Fibroblast of skin of back (primary cell): ENCODE results near the gene SIGLEC11.
"Not testable (repeated sequence)": the region's sequence is repeated elsewhere in the genome, so short reads cannot be mapped to it uniquely, and the experiment has no call there.

Source experiments
- DNase-seq: peaks from one replicate; pipeline ENCODE4 v3.0.0-alpha.2; 2013

The SIGLEC11 gene

DNA sequence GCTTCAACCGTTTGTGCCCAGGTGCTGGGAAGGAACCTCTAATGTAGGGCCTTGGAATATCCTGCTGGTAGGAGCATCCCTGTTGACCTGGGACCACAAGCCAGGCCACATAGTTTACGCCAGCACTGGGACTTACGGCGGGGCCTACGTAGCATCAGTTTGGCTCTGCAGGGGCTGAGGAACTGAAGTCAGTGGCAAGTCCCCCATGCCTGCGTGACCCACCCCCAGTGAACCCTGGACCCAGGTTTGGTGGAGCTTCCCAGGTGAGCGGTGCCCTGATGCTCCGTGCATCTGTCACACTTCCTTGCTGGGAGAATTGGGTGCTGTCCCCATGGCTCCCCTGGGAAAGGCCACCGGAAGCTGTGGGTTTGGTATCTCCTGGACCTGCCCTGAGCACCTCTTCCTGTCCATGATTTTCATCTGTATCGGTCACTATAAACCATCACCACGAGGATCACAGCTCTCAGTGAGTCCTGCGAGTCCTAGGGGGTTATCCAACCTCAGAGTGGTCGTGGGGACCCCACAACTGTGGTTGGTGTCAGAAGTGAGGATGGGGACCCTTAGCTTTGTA, 9.9 kb downstream of the SIGLEC11 start:
- no peak for DNase-seq

DNA sequence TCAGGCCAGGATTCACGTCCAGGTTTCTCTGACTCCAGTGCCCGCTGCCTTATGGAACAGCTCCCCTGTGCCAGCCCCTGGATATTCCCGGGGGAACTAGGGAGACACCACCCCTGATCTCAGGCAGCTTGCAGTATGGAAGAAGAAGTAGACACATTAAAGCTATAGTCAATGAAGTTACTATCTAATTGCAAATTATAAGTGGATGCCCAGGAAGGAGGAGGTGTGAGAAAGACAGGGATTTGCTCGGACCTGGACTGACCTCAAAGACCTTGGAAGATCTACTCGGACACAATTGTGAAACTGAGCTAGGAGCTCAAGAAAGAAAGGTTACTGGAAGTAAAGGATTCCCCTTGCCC, 10.4 kb downstream of the SIGLEC11 start:
- DNase-seq, result no peak

- DNase-seq, result no peak
Measured at GRCh38 chr19:49949742-49950589, 11.0 kb downstream of the SIGLEC11 start.

- DNase-seq, result no peak
Measured at GRCh38 chr19:49946415-49946814, 14.6 kb downstream of the SIGLEC11 start.

DNA sequence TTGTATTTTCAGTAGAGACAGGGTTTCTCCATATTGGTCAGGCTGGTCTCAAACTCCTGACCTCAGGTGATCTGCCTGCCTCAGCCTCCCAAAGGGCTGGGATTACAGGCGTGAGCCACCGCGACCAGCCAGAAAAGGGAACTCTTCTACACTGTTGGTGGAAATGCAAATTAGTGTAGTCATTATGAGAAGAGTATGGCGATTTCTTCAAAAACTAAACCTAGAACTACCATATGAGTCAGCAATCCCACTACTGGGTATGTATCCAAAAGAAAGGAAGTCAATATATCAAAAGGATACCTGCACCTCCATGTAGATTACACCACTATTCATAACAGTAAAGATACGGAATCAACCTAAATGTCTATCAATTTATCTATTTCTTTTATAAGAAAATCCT, 16.4 kb downstream of the SIGLEC11 start:
- not testable (repeated sequence) for DNase-seq

GRCh38 chr19:49940482-49940791, 20.5 kb downstream of the SIGLEC11 start:
- DNase-seq, result no peak

DNA sequence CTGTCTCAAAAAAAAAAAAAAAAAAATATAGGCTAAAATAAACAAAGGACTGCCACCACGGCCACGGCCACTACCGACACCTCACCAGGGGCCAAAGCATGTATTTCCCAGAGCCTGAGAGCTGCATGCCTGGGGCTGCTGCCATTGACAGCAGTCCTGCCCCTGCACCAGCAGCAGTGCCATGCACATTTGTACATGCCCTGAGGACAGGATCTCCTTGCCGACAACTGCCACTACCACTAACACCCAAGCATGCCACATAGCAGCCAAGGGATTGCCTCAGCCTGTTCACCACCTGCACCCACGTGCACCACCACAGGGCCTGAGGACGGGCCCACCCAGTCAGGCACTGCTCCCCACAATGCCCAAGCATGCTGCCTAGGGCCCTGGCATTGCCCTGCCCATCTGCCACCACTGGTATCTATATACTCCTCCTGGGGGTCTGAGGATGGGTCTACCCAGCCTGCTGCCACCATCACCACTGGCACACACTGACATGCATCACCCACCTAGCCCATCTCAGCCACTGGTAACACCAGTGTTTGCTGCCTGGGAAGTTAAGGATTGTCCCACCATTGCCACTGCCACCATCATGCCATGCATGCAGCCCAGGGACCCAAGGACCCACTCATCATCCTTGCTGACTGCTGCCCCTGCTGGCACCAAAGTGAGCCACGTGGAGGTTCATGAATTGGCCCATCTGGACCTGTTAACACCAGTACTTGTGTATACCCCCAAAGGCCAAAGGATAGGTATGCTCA, 21.1 kb downstream of the SIGLEC11 start:
- no peak for DNase-seq

GRCh38 chr19:49938662-49939061, 22.3 kb downstream of the SIGLEC11 start:
- DNase-seq, result no peak

GRCh38 chr19:49937750-49938381, 23.1 kb downstream of the SIGLEC11 start:
- DNase-seq, result peak; percentile 63

DNA sequence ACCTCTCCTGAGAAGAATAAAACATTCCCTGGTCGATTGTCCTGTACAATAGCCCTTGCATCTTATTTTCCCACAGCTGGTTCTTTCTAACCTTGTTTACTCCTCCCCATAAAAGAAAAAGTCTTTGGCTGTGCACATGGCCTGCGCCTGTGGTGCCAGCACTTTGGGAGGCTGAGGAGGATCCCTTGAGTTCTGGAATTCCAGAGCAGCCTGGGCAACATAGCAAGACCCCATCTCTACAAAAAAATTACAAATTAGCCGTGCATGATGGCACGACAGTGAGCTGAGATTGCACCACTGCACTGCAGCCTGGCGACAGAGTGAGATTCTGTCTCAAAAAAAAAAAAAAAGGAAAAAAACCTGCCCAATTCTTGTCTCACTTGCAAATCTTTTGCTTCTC, 24.4 kb downstream of the SIGLEC11 start:
- no peak for DNase-seq

DNA sequence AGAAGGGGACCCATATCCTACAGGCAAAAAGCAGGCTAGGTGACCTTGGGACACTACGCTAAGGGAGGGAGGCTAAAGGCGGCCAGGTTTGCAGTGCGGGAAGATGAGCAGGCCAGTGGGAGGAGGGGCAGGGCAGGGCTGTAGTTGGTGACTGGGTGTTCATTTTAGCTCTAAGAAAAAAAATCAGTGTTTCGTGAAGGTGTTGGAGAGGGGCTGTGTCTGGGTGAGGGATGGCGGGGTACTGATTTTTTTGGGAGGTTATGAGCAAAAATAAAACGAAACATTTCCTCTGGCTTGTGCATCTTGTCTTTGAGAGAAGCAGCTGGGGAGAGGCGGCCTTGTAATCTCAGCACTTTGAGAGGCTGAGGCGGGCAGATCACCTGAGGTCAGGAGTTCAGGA, 27.3 kb downstream of the SIGLEC11 start:
- no peak for DNase-seq

DNA sequence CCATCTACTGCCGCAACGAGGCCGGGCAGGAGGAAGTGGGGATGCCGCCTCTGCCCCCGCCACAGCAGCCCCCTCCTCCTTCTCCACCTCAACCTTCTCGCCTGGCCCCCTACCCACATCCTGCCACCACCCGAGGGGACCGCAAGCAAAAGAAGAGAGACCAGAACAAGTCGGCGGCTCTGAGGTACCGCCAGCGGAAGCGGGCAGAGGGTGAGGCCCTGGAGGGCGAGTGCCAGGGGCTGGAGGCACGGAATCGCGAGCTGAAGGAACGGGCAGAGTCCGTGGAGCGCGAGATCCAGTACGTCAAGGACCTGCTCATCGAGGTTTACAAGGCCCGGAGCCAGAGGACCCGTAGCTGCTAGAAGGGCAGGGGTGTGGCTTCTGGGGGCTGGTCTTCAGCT, 28.2 kb downstream of the SIGLEC11 start:
- DNase-seq, result no peak

DNA sequence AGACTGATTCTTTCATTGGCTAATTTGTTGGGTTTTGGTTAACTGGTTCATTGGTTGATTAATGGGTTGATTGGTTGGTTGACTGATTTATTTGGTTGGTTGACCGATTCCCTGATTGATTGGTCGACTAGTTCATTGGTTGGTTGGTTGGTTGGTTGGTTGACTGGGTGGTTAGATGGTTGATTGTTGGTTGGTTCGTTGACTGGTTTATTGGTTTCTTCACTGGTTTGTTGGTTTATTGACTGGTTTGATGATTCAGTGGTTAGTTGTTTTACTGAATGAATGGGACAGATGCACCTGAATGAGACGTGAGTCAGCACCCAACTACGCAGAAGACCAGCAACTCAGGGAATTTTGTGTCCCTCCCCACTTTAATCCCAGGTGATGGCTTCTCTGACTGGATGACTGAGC, 28.9 kb downstream of the SIGLEC11 start:
- DNase-seq, result no peak

GRCh38 chr19:49931293-49932040, 29.5 kb downstream of the SIGLEC11 start:
- no peak for DNase-seq

DNA sequence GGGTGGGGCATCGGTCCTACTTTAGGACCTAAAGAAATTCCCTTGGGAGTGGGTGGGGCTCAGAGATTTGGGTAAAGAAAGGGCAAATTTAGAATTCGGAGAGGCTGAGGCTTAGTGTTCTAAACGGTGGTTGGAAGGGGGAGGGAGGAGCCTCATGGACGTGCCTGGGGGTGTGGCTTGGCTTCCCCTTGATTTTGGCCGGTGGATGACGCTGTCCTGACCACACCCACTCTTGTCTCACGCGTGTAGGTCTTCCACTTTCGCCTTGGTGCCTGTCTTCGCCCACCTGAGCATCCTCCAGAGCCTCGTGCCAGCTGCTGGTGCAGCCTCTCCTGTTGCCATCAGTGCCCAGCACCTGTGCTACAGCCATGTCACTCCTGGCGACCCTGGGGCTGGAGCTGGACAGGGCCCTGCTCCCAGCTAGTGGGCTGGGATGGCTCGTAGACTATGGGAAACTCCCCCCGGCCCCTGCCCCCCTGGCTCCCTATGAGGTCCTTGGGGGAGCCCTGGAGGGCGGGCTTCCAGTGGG, 30.4 kb downstream of the SIGLEC11 start:
- DNase-seq, result no peak

DNA sequence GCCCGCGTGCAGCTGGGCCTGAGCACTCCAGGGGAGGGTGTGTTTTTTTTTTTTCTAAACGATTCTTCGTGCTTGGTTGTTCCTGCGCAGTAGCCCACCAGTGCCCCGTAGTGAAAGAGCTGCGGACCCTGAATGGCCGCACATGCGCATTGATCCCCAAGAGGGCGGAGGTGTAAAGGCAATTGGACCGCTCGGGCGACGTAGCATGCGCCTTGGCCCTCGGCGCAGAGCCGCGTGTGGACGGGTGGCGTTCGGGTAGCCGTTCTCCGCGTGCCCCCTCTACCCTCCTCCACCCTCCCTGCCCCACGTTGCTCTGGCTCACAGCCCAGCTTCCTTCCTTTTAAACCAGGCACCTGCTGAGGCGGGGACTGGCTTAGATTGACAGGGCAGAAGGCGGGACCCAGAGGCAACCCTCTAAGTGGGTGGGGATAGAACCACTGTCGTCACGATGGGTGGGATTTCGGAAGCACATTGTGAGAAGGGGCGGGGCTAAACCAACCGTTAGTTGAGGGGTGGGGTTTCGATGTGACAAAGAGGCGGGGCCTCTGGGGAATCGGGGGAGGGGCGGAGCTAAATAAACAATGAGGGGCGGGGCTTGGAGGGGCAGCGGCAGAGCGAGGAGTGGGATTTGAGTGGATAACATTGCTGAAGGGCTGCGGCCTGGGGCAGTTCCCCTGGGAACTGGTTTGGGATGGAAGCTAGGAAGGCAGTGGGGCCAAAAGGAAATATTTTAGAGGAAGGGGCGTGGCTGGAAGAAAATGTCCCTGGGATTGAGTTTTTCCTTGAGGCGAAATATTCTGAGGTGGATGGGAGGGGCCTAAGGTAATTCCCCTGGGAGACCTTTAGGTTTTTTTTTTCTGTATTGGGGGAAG, 31.1 kb downstream of the SIGLEC11 start:
- DNase-seq, result peak; percentile 93

GRCh38 chr19:49929121-49929610, 31.8 kb downstream of the SIGLEC11 start, which contains the start of the genes ATF5 and NUP62:
Gene ATF5 (plus strand): TSS chr19:49929205. CDS start chr19:49930851, 1,646 bp downstream.
Gene NUP62 (minus strand): TSS chr19:49929504. CDS start chr19:49909807, 19,697 bp downstream.
- peak; percentile 85 for DNase-seq

DNA sequence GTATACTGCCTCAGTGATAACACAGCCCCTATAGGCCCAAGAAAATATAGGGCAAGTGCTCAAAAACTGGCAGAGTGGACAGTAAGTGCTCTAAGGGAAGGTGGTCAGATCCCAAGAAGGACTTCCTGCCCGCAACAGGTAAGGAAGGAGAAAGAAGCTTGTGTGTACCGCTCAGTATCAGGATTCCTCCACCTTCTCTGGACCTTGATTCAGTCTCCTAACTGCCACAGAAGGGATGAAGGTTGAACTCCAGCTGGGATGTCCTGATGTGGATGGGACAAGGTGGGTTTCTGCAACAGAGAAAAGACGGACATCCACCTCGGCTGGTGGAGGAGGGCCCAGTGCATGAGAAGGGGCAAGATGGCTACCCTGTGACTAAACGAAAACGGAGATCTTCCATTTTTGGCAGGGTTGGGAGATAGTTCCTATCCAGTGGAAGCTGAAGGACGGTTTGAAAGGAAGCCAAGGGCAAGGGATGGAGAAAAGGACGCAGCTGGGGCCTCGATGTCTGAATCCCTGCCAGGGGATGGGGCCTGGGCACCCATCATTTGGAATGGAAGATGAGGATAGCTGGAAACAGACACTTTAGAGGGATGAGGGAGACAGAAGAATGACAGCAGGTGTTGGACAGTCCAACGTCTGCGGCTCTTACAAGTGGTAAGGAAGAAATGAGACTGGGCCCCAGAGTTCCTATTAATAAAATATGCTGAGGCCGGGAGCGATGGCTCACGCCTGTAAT, 33.3 kb downstream of the SIGLEC11 start:
- DNase-seq, result no peak

- no peak for DNase-seq
Measured at GRCh38 chr19:49926515-49926914, 34.5 kb downstream of the SIGLEC11 start.

GRCh38 chr19:49925486-49925885, 35.5 kb downstream of the SIGLEC11 start:
- no peak for DNase-seq
